AML-193 (cell line): Measurements from ENCODE around the gene CES4A.
"Not testable (repeated sequence)": the region's sequence is repeated elsewhere in the genome, so short reads cannot be mapped to it uniquely, and the experiment has no call there.

Experiments
- DNase-seq, 2 experiments: peaks; one replicate each; lab custom pipeline; 2025; lab: John Stamatoyannopoulos, UW

The CES4A gene

GRCh38 chr16:66991545-66992077, 3.2 kb downstream of the CES4A start:
- no peak for DNase-seq

- DNase-seq, result not testable (repeated sequence)
Measured at GRCh38 chr16:66993558-66993957, 5.2 kb downstream of the CES4A start.

- no peak for DNase-seq
Measured at GRCh38 chr16:66996324-66996982, 8.1 kb downstream of the CES4A start.

- DNase-seq, result no peak
Measured at GRCh38 chr16:66996983-66997358, 8.6 kb downstream of the CES4A start.

- no peak for DNase-seq
Measured at GRCh38 chr16:67000384-67001351, 12.3 kb downstream of the CES4A start.

GRCh38 chr16:67001726-67002125, 13.3 kb downstream of the CES4A start:
- no peak for DNase-seq

GRCh38 chr16:67006930-67007658, 18.7 kb downstream of the CES4A start:
- no peak for DNase-seq

GRCh38 chr16:67009158-67009557, 20.8 kb downstream of the CES4A start:
- no peak for DNase-seq

- DNase-seq, result no peak
Measured at GRCh38 chr16:67011274-67011673, 22.9 kb downstream of the CES4A start.

- DNase-seq, result no peak
Measured at GRCh38 chr16:67013233-67013822, 24.9 kb downstream of the CES4A start.

- no peak for DNase-seq
Measured at GRCh38 chr16:67013823-67014633, 25.6 kb downstream of the CES4A start.

GRCh38 chr16:67014634-67015312, 26.4 kb downstream of the CES4A start:
- no peak for DNase-seq

GRCh38 chr16:67015313-67015731, 26.9 kb downstream of the CES4A start:
- DNase-seq, result no peak

- DNase-seq, result no peak
Measured at GRCh38 chr16:67016143-67016542, 27.8 kb downstream of the CES4A start.

- no peak for DNase-seq
Measured at GRCh38 chr16:67016681-67017420, 28.5 kb downstream of the CES4A start.

GRCh38 chr16:67017421-67017750, 29.0 kb downstream of the CES4A start:
- no peak for DNase-seq

GRCh38 chr16:67017810-67018488, 29.6 kb downstream of the CES4A start:
- peak; percentile 75 to 77 for DNase-seq

- no peak for DNase-seq
Measured at GRCh38 chr16:67019171-67019570, 30.8 kb downstream of the CES4A start.

GRCh38 chr16:67021321-67021720, 32.9 kb downstream of the CES4A start:
- DNase-seq, result no peak
